Body of pancreas (tissue), 4 donors: ENCODE data around the gene SLC22A23.

Source experiments
- POLR2A ChIP-seq, 3 donors: fragments of 450-650 bp; IDR thresholded peaks; one replicate each; pipeline ENCODE4 v1.6.1; 2016; ENCODE audit warnings: antibody characterized with exemption in 3 of 3, mild to moderate bottlenecking in 2 of 3
- TF ChIP-seq, protein P1 (sequence below), 7 experiments: fragments of 450-650 bp in 4 of 7; fragments of 200-600 bp in 3 of 7; sonication (generic) in 3 of 7; IDR thresholded peaks; one replicate each; pipeline ENCODE4 v1.5.1; 2016 to 2019; ENCODE audit warnings: antibody characterized with exemption in 7 of 7

DNA sequence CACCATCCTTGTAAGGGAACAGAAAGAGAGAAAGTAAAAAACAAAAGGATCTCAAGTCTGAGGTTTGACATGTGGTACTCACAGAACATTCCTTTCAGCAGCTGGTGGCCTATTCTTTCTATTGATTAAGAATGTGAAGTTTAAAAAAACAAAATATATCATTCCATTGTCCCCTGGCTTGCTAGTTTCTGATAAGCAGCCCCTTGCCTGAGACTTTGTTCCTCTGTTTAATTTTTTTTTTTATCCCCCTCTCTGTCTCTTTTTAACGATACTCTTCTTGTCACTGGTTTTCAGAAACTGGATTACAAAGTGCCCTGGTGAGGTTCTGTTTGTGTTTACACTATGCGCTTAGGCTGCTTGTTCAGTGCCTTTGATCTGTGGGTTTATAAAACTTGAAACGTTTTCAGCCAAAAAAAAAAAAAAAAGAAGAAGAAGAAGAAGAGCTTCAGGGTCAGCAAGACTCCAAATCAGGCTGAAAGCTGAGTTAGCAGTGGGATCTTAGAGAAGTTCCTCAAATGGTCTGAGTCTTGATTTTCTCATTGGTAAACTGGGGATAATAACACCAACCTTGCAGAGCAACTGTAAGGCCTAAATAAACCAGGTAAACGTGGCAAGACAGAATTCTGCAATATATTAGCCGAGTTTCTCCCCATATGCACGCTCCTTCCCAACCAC is 45.1 kb upstream of the SLC22A23 start:
- TF ChIP-seq, protein P1, sequence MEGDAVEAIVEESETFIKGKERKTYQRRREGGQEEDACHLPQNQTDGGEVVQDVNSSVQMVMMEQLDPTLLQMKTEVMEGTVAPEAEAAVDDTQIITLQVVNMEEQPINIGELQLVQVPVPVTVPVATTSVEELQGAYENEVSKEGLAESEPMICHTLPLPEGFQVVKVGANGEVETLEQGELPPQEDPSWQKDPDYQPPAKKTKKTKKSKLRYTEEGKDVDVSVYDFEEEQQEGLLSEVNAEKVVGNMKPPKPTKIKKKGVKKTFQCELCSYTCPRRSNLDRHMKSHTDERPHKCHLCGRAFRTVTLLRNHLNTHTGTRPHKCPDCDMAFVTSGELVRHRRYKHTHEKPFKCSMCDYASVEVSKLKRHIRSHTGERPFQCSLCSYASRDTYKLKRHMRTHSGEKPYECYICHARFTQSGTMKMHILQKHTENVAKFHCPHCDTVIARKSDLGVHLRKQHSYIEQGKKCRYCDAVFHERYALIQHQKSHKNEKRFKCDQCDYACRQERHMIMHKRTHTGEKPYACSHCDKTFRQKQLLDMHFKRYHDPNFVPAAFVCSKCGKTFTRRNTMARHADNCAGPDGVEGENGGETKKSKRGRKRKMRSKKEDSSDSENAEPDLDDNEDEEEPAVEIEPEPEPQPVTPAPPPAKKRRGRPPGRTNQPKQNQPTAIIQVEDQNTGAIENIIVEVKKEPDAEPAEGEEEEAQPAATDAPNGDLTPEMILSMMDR (IDR thresholded peaks at IDR 0.05), result no peak
- TF ChIP-seq POLR2A (IDR thresholded peaks at IDR 0.05), result no peak
